ENCODE measurements around the gene CDKN2B-AS1. TPM values are rescaled to one million over a fixed set of nuclear protein-coding genes. Genes with fewer than 3 reads are reported as not detected.

The CDKN2B-AS1 gene
- polyA plus RNA-seq, 1 donor from 2014 or later: not detected

DNA sequence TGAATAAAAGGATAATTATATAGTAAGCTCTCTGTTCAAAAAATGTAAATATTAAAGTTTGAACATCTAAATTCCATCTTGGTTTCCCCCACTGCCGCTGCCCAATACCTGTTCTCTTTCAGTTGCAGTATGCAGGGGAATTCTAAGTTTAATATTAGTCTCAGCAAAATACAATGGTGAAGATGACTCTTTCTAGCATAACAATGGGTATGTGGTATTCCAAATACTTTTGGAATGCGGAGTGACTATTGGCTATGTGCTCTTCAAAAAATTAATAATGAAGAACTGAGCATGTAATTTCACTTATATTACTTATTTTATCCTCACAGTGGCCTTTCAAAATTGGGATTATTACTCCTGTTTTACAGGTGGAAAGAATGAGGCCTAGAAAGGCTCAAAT, 3.4 kb downstream of the CDKN2B-AS1 start:
- Histone ChIP-seq H3F3A (ENCODE audit: insufficient read depth, low read length, poor library complexity, severe bottlenecking) (no peaks in the 10 kb centered on the region), H3K9me2 (ENCODE audit: insufficient read depth, low read length) (no peaks in the 10 kb centered on the region), H3K27me3 (ENCODE audit: insufficient read depth, low read depth, low read length) (peaks cover 99% of the 10 kb centered on the region), H3K9me3 (ENCODE audit: low read length) (no peaks in the 10 kb centered on the region), H4K20me1 (ENCODE audit: insufficient read depth) (no peaks in the 10 kb centered on the region), H3K27ac (ENCODE audit: low read length) (no peak overlapping the region), H2AFZ (ENCODE audit: low read depth, low read length) (no peak overlapping the region), H3K4me3 (ENCODE audit: low read length) (no peak overlapping the region), H3K79me2 (replicated peaks; ENCODE audit: insufficient read depth, low read length) (no peaks in the 10 kb centered on the region), H3K4me2 (ENCODE audit: low read length) (no peak overlapping the region), H3K36me3 (ENCODE audit: insufficient read depth, low read length) (no peaks in the 10 kb centered on the region), H3K9ac (ENCODE audit: low read length) (no peak overlapping the region)
- no peak for TF ChIP-seq MXI1 (conservative IDR thresholded peaks at IDR 0.05; ENCODE audit: poor library complexity, severe bottlenecking)
- TF ChIP-seq SMC3 (conservative IDR thresholded peaks at IDR 0.05; ENCODE audit: poor library complexity): no peak
- TF ChIP-seq RAD21 (conservative IDR thresholded peaks at IDR 0.05): no peak
- TF ChIP-seq, protein P1, sequence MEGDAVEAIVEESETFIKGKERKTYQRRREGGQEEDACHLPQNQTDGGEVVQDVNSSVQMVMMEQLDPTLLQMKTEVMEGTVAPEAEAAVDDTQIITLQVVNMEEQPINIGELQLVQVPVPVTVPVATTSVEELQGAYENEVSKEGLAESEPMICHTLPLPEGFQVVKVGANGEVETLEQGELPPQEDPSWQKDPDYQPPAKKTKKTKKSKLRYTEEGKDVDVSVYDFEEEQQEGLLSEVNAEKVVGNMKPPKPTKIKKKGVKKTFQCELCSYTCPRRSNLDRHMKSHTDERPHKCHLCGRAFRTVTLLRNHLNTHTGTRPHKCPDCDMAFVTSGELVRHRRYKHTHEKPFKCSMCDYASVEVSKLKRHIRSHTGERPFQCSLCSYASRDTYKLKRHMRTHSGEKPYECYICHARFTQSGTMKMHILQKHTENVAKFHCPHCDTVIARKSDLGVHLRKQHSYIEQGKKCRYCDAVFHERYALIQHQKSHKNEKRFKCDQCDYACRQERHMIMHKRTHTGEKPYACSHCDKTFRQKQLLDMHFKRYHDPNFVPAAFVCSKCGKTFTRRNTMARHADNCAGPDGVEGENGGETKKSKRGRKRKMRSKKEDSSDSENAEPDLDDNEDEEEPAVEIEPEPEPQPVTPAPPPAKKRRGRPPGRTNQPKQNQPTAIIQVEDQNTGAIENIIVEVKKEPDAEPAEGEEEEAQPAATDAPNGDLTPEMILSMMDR (IDR thresholded peaks at IDR 0.05; ENCODE audit: poor library complexity, severe bottlenecking): no peak
- no peak for TF ChIP-seq TAF1 (IDR thresholded peaks at IDR 0.05; ENCODE audit: low read depth)
- TF ChIP-seq EZH2 (IDR thresholded peaks at IDR 0.05; ENCODE audit: borderline replicate concordance, insufficient read depth, low read length, poor library complexity, severe bottlenecking): no peak
- no peak for TF ChIP-seq EP300 (conservative IDR thresholded peaks at IDR 0.05; ENCODE audit: poor library complexity, severe bottlenecking)

DNA sequence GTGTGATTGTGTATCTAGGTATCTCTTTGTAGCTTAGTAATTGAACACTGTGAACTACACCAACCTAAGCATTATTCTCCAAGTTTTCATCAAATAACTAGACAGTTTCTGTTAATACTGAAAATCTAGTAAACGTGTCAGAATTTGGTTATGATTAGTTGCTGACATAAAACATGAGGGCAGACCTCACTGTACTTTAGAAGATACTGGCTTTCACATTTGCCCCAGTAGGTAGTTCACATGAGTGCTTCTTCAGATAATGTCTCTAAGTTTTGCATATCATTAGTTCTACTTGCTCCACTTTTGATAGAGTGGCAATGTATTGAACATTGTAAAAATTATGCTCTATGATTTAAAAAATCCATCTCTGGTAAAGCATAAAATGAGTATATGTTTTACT, 7.4 kb downstream of the CDKN2B-AS1 start:
- no peak overlapping the region for H3K4me3 ChIP-seq (ENCODE audit: low read length)
- no peaks in the 10 kb centered on the region for H3F3A ChIP-seq (ENCODE audit: insufficient read depth, low read length, poor library complexity, severe bottlenecking)
- no peak overlapping the region for H3K27ac ChIP-seq (ENCODE audit: low read length)
- no peak overlapping the region for H3K4me2 ChIP-seq (ENCODE audit: low read length)
- H3K9me2 ChIP-seq (ENCODE audit: insufficient read depth, low read length): no peaks in the 10 kb centered on the region
- no peak overlapping the region for H2AFZ ChIP-seq (ENCODE audit: low read depth, low read length)
- no peaks in the 10 kb centered on the region for H4K20me1 ChIP-seq (ENCODE audit: insufficient read depth)
- peaks cover 100% of the 10 kb centered on the region for H3K27me3 ChIP-seq (ENCODE audit: insufficient read depth, low read depth, low read length)
- no peaks in the 10 kb centered on the region for H3K79me2 ChIP-seq (replicated peaks; ENCODE audit: insufficient read depth, low read length)
- no peak overlapping the region for H3K9ac ChIP-seq (ENCODE audit: low read length)
- no peaks in the 10 kb centered on the region for H3K9me3 ChIP-seq (ENCODE audit: low read length)
- no peaks in the 10 kb centered on the region for H3K36me3 ChIP-seq (ENCODE audit: insufficient read depth, low read length)
- TF ChIP-seq POLR2AphosphoS5 (IDR thresholded peaks at IDR 0.05) (no peak), EZH2 (IDR thresholded peaks at IDR 0.05; ENCODE audit: borderline replicate concordance, insufficient read depth, low read length, poor library complexity, severe bottlenecking) (no peak), MXI1 (conservative IDR thresholded peaks at IDR 0.05; ENCODE audit: poor library complexity, severe bottlenecking) (no peak), TAF1 (IDR thresholded peaks at IDR 0.05; ENCODE audit: low read depth) (no peak), SMC3 (conservative IDR thresholded peaks at IDR 0.05; ENCODE audit: poor library complexity) (no peak), EP300 (conservative IDR thresholded peaks at IDR 0.05; ENCODE audit: poor library complexity, severe bottlenecking) (no peak), RAD21 (conservative IDR thresholded peaks at IDR 0.05) (no peak)
- TF ChIP-seq, protein P2, sequence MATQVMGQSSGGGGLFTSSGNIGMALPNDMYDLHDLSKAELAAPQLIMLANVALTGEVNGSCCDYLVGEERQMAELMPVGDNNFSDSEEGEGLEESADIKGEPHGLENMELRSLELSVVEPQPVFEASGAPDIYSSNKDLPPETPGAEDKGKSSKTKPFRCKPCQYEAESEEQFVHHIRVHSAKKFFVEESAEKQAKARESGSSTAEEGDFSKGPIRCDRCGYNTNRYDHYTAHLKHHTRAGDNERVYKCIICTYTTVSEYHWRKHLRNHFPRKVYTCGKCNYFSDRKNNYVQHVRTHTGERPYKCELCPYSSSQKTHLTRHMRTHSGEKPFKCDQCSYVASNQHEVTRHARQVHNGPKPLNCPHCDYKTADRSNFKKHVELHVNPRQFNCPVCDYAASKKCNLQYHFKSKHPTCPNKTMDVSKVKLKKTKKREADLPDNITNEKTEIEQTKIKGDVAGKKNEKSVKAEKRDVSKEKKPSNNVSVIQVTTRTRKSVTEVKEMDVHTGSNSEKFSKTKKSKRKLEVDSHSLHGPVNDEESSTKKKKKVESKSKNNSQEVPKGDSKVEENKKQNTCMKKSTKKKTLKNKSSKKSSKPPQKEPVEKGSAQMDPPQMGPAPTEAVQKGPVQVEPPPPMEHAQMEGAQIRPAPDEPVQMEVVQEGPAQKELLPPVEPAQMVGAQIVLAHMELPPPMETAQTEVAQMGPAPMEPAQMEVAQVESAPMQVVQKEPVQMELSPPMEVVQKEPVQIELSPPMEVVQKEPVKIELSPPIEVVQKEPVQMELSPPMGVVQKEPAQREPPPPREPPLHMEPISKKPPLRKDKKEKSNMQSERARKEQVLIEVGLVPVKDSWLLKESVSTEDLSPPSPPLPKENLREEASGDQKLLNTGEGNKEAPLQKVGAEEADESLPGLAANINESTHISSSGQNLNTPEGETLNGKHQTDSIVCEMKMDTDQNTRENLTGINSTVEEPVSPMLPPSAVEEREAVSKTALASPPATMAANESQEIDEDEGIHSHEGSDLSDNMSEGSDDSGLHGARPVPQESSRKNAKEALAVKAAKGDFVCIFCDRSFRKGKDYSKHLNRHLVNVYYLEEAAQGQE (IDR thresholded peaks at IDR 0.05; ENCODE audit: borderline replicate concordance): no peak
- TF ChIP-seq, protein P1 (IDR thresholded peaks at IDR 0.05; ENCODE audit: poor library complexity, severe bottlenecking): no peak

Measured in neural cell (in vitro differentiated cells).